Neural progenitor cell (in vitro differentiated cells): ENCODE results near the gene CD8B. TPM values are rescaled to one million over a fixed set of nuclear protein-coding genes. Genes with fewer than 3 reads are reported as not detected.

ENCODE experiments used
- DNase-seq: peaks from one replicate; pipeline ENCODE4 v3.0.0-alpha.2; 2016; ENCODE audit warnings: low spot score
- H2AFZ ChIP-seq: fragments of 200-600 bp; sonication (generic); replicated peaks from 2 replicates; pipeline ENCODE4 v1.6.1; 2016; ENCODE audit warnings: antibody characterized with exemption
- H3F3A ChIP-seq: fragments of 200-600 bp; sonication (generic); 2 replicates; pipeline ENCODE4 v1.6.1; 2016; ENCODE audit warnings: antibody characterized with exemption, low read depth
- H3K27ac ChIP-seq: fragments of 200-600 bp; sonication (generic); 2 replicates; pipeline ENCODE4 v1.5.1; 2016; ENCODE audit warnings: mild to moderate bottlenecking
- H3K27me3 ChIP-seq: fragments of 200-600 bp; sonication (generic); 2 replicates; pipeline ENCODE4 v1.6.1; 2016; ENCODE audit warnings: mild to moderate bottlenecking, moderate library complexity
- H3K36me3 ChIP-seq: fragments of 200-600 bp; sonication (generic); 2 replicates; pipeline ENCODE4 v1.5.1; 2016
- H3K4me1 ChIP-seq: fragments of 200-600 bp; sonication (generic); 2 replicates; pipeline ENCODE4 v1.6.1; 2016; ENCODE audit warnings: mixed run types
- H3K4me2 ChIP-seq: fragments of 200-600 bp; sonication (generic); 2 replicates; pipeline ENCODE4 v1.6.1; 2016
- H3K4me3 ChIP-seq: fragments of 200-600 bp; sonication (generic); 2 replicates; pipeline ENCODE4 v1.5.1; 2016
- H3K79me2 ChIP-seq: fragments of 200-600 bp; sonication (generic); 2 replicates; pipeline ENCODE4 v1.6.1; 2016; ENCODE audit warnings: low read depth
- H3K9ac ChIP-seq: fragments of 200-600 bp; sonication (generic); 2 replicates; pipeline ENCODE4 v1.6.1; 2016
- H3K9me3 ChIP-seq: fragments of 200-600 bp; sonication (generic); 2 replicates; pipeline ENCODE4 v1.5.1; 2016; ENCODE audit warnings: low read depth
- H4K20me1 ChIP-seq: fragments of 200-600 bp; sonication (generic); 2 replicates; pipeline ENCODE4 v1.6.1; 2016; ENCODE audit warnings: low read depth
- H3K27ac Mint-ChIP-seq: 3 replicates; pipeline ENCODE4 v1.8.0; 2021; ENCODE audit warnings: mixed read lengths
- H3K27me3 Mint-ChIP-seq: 2 replicates; pipeline ENCODE4 v1.8.0; 2022; ENCODE audit warnings: low read depth, mild to moderate bottlenecking, inconsistent platforms, moderate library complexity, mixed read lengths; ENCODE audit not compliant: insufficient read depth
- H3K36me3 Mint-ChIP-seq: 3 replicates; pipeline ENCODE4 v1.8.0; 2021; ENCODE audit warnings: mixed read lengths
- H3K4me1 Mint-ChIP-seq: 3 replicates; pipeline ENCODE4 v1.8.0; 2021; ENCODE audit warnings: mixed read lengths
- H3K4me3 Mint-ChIP-seq: 3 replicates; pipeline ENCODE4 v1.8.0; 2021; ENCODE audit warnings: mild to moderate bottlenecking, moderate library complexity, mixed read lengths
- H3K9me3 Mint-ChIP-seq: 3 replicates; pipeline ENCODE4 v1.8.0; 2020; ENCODE audit warnings: mixed read lengths
- CTCF ChIP-seq: fragments of 200-600 bp; sonication (generic); IDR thresholded peaks from 2 replicates; pipeline ENCODE4 v1.5.1; 2017; ENCODE audit warnings: antibody characterized with exemption, mild to moderate bottlenecking
- EZH2 ChIP-seq: fragments of 200-600 bp; sonication (generic); IDR thresholded peaks from 2 replicates; pipeline ENCODE4 v1.6.1; 2017; ENCODE audit warnings: antibody characterized with exemption, mild to moderate bottlenecking, moderate library complexity
- EZH2phosphoT487 ChIP-seq: fragments of 200-600 bp; sonication (generic); IDR thresholded peaks from 2 replicates; pipeline ENCODE4 v1.6.1; 2017; ENCODE audit warnings: antibody characterized with exemption
- total RNA-seq: library from RNA; depleted of rRNA; stranded (reverse); fragments of >200 nt; gene quantifications from 2 replicates; pipeline ENCODE4 v1.2.3, GENCODE V29; 2015; ENCODE audit warnings: low replicate concordance

Gene CD8B
- total RNA-seq, 1 donor from 2014 or later, result not detected

DNA sequence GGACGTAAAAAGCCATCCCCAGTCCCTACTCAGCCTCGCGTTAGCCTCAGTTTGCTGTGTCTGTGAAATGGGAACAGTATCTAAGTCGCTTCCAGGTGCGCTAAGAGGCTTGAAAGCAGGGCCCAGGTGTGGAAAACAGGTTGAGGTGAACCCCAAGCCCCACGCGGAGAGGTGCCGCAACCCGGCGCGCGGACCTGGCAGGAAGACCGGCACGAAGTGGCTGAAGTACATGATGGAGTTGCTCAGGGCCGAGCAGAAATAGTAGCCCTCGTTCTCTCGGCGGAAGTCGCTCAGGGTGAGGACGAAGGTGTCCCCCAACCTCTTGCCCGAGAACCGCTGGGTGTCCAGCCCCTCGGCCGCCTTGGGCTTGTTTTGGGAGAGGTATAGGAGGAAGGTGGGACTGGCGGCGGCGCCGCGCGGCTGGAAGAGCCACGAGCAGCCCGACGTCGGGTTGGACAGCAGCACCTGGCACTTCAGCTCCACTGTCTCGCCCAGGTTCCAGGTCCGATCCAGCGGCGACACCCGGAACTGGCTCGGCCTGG lies 71.5 kb downstream of the CD8B start:
- Mint-ChIP-seq H3K4me1 (peaks cover 13% of the 10 kb centered on the region), H3K9me3 (peaks cover 10% of the 10 kb centered on the region)
- H2AFZ ChIP-seq, result peak overlapping the region; percentile 6

DNA sequence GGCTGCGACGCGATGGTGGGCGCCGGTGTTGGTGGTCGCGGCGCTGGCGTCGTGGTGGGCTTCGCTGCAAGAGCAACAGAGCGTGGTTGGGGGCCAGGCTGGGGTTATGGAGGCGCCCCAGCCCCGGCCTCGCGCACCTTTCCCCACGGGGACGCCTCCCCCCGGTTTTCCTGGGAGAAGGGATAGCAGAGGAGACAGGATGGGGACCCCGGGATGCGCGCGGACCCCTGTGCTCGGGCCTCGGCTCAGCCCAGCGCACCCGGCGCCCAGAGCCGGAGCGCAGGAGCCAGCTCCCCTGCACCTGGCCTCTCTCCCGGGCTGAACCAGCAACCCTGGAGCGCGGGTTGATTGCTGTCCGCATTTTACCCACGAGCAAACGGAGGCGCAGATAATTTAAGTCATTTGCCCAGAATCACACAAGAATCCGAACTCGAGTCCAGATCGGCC lies 72.0 kb downstream of the CD8B start:
- H3K9me3 ChIP-seq, result no peaks in the 10 kb centered on the region
- H3K4me1 ChIP-seq, result peaks cover 7% of the 10 kb centered on the region
- peak overlapping the region; percentile 75 for H3K4me3 Mint-ChIP-seq
- peaks cover 3% of the 10 kb centered on the region for H4K20me1 ChIP-seq
- no peak overlapping the region for H3K9ac ChIP-seq
- no peak overlapping the region for H3K27ac ChIP-seq
- H3F3A ChIP-seq, result peaks cover 4% of the 10 kb centered on the region
- no peaks in the 10 kb centered on the region for H3K36me3 ChIP-seq
- H3K27ac Mint-ChIP-seq, result no peak overlapping the region
- H2AFZ ChIP-seq, result peak overlapping the region; percentile 73
- H3K4me1 Mint-ChIP-seq, result peaks cover 13% of the 10 kb centered on the region
- no peaks in the 10 kb centered on the region for H3K36me3 Mint-ChIP-seq
- H3K27me3 Mint-ChIP-seq, result peaks cover 59% of the 10 kb centered on the region
- TF ChIP-seq EZH2phosphoT487, result peak; percentile 89
- peak; percentile 96 for TF ChIP-seq EZH2
- TF ChIP-seq CTCF, result no peak
- peak overlapping the region; percentile 13 for H3K4me3 ChIP-seq
- H3K9me3 Mint-ChIP-seq, result peaks cover 8% of the 10 kb centered on the region
- H3K4me2 ChIP-seq, result peak overlapping the region; percentile 65
- no peak for DNase-seq
- H3K27me3 ChIP-seq, result peaks cover 92% of the 10 kb centered on the region
- no peaks in the 10 kb centered on the region for H3K79me2 ChIP-seq

More for the DNA sequence above, 71.5 kb downstream of the CD8B start:
- Mint-ChIP-seq H3K27me3 (peaks cover 59% of the 10 kb centered on the region), H3K27ac (no peak overlapping the region), H3K36me3 (no peaks in the 10 kb centered on the region), H3K4me3 (peak overlapping the region; percentile 75)
- H3K4me2 ChIP-seq, result peak overlapping the region; percentile 65
- peak overlapping the region; percentile 13 for H3K4me3 ChIP-seq
- no peaks in the 10 kb centered on the region for H3K36me3 ChIP-seq
- peaks cover 3% of the 10 kb centered on the region for H4K20me1 ChIP-seq
- no peaks in the 10 kb centered on the region for H3K9me3 ChIP-seq
- TF ChIP-seq EZH2 (peak; percentile 80), EZH2phosphoT487 (peak; percentile 92), CTCF (no peak)
- no peak overlapping the region for H3K9ac ChIP-seq
- H3K27ac ChIP-seq, result no peak overlapping the region
- peaks cover 96% of the 10 kb centered on the region for H3K27me3 ChIP-seq
- peaks cover 7% of the 10 kb centered on the region for H3K4me1 ChIP-seq
- H3F3A ChIP-seq, result peaks cover 4% of the 10 kb centered on the region
- DNase-seq, result peak; percentile 9
- no peaks in the 10 kb centered on the region for H3K79me2 ChIP-seq

DNA sequence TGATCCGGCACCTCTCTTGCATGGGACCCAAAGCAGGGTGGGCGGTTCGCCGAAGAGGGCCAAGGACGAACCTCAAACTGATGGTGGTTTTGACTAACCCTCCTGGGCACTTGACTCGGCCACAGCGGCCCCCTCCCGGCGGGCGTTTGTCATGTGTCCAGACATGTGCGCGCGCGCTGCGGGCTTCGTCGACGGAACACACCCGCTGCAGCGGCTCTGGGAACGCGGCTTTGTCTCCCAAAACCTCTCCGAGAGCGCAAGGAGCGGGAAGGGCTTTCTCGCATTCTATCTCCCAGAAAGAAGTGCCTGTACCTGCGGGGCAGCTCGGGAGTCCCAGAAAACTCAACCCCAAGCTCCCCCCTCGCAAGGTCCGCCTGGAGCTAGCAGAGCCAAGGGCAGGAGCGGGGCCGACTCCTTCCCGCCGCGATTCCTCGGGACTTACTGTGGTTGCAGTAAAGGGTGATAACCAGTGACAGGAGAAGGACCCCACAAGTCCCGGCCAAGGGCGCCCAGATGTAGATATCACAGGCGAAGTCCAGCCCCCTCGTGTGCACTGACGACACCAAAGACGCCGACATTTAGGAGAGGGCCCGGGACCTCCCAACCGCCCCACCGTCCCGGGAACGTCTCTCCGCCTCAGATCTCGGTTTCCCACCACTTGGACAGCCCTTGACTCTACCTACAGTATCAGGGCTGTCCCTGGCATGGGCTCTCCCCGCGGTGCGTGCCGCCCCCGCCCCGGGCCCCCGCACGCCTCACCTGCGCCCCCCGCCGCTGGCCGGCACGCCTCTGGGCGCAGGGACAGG lies 72.6 kb downstream of the CD8B start:
- no peak overlapping the region for H3K9ac ChIP-seq
- H3K36me3 ChIP-seq, result no peaks in the 10 kb centered on the region
- peak overlapping the region; percentile 65 for H3K4me2 ChIP-seq
- no peak overlapping the region for H3K27ac Mint-ChIP-seq
- peaks cover 3% of the 10 kb centered on the region for H4K20me1 ChIP-seq
- no peak overlapping the region for H3K27ac ChIP-seq
- H3K27me3 ChIP-seq, result peaks cover 86% of the 10 kb centered on the region
- H3K36me3 Mint-ChIP-seq, result no peaks in the 10 kb centered on the region
- peak overlapping the region; percentile 73 for H2AFZ ChIP-seq
- peaks cover 55% of the 10 kb centered on the region for H3K27me3 Mint-ChIP-seq
- H3K4me3 Mint-ChIP-seq, result peak overlapping the region; percentile 58
- H3K79me2 ChIP-seq, result no peaks in the 10 kb centered on the region
- peak; percentile 70 for DNase-seq
- H3K9me3 ChIP-seq, result no peaks in the 10 kb centered on the region
- TF ChIP-seq CTCF (no peak), EZH2 (no peak), EZH2phosphoT487 (no peak)
- H3K4me3 ChIP-seq, result peak overlapping the region; percentile 13
- peaks cover 5% of the 10 kb centered on the region for H3K9me3 Mint-ChIP-seq
- peaks cover 13% of the 10 kb centered on the region for H3K4me1 Mint-ChIP-seq
- H3K4me1 ChIP-seq, result peaks cover 7% of the 10 kb centered on the region
- H3F3A ChIP-seq, result peaks cover 4% of the 10 kb centered on the region
